Prostate gland (tissue), 2 donors: ENCODE results near the gene GPR107.

Source experiments
- POLR2A ChIP-seq: fragments of 450-650 bp; IDR thresholded peaks from one replicate; pipeline ENCODE4 v1.6.1; 2016; ENCODE audit warnings: antibody characterized with exemption, mild to moderate bottlenecking
- POLR2AphosphoS5 ChIP-seq: sonication (generic); formaldehyde crosslinking; IDR thresholded peaks from one replicate; pipeline ENCODE4 v1.6.1; 2017; ENCODE audit warnings: antibody characterized with exemption
- TF ChIP-seq, protein P1 (sequence below), 4 experiments: fragments of 200-600 bp in 2 of 4; fragments of 450-650 bp in 2 of 4; sonication (generic) in 2 of 4; IDR thresholded peaks; 1 replicate in 3 of 4; 2 replicates in 1 of 4; pipeline ENCODE4 v1.5.1; 2016 to 2019; ENCODE audit warnings: antibody characterized with exemption in 4 of 4, mild to moderate bottlenecking in 2 of 4, moderate library complexity in 2 of 4

DNA sequence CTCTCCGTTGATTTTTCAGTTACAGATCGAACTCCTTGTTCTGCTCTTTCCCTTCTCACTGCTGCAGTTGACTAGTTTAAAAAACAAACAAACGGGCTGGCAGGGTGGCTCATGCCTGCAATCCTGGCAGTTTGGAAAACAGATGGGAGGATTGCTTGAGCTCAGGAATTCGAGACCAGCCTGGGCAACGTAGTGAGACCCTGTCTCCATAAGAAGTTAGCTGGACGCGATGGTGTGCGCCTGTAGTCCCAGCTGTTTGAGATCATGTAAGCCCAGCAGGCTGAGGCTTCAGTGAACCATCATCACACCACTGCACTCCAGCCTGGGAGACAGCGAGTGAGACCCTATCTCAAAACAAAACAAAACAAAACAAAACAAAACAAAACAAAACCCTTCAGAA lies 67.1 kb downstream of the GPR107 start:
- TF ChIP-seq POLR2AphosphoS5 (no peak), POLR2A (no peak)
- TF ChIP-seq, protein P1, sequence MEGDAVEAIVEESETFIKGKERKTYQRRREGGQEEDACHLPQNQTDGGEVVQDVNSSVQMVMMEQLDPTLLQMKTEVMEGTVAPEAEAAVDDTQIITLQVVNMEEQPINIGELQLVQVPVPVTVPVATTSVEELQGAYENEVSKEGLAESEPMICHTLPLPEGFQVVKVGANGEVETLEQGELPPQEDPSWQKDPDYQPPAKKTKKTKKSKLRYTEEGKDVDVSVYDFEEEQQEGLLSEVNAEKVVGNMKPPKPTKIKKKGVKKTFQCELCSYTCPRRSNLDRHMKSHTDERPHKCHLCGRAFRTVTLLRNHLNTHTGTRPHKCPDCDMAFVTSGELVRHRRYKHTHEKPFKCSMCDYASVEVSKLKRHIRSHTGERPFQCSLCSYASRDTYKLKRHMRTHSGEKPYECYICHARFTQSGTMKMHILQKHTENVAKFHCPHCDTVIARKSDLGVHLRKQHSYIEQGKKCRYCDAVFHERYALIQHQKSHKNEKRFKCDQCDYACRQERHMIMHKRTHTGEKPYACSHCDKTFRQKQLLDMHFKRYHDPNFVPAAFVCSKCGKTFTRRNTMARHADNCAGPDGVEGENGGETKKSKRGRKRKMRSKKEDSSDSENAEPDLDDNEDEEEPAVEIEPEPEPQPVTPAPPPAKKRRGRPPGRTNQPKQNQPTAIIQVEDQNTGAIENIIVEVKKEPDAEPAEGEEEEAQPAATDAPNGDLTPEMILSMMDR (IDR thresholded peaks at IDR 0.05) = no peak
